DOHH2 (cell line): ENCODE data around the gene LEKR1.

Source experiments
- CTCF ChIP-seq: fragments of 200-600 bp; sonication (generic); IDR thresholded peaks from one replicate; pipeline ENCODE4 v1.5.1; 2014; ENCODE audit warnings: antibody characterized with exemption, mild to moderate bottlenecking, low read depth, low read length; ENCODE audit not compliant: poor library complexity, severe bottlenecking
- EZH2phosphoT487 ChIP-seq: fragments of 200-600 bp; sonication (generic); IDR thresholded peaks from 2 replicates; pipeline ENCODE4 v1.6.1; 2017; ENCODE audit warnings: borderline replicate concordance, mild to moderate bottlenecking, antibody characterized with exemption, low read length, moderate library complexity, mixed read lengths

DNA sequence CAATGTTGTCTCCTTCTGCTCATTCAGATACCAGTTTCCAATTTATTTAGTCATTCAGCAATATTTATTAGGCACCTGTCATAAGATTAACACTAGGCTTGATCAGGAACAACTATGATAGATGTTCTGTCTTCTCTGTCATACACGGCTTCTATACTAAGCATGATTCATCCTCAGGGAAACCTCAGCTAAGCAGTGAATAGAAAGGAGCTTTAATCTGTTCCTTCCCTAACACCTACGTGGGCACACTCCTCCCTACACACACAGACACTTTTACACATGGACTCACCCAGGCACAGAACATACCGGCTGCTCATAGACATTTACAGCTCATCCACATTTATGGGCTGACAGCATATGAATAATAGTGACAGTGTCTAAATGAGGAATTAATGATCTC is 136.9 kb downstream of the LEKR1 start:
- TF ChIP-seq EZH2phosphoT487 (no peak), CTCF (no peak)
